CD4-positive, CD25-positive, alpha-beta regulatory T cell (primary cell): Measurements from ENCODE around the gene EXOC6B. TPM values are rescaled to one million over a fixed set of nuclear protein-coding genes. Genes with fewer than 3 reads are reported as not detected.
A peak's percentile ranks its signal among the peaks of the same experiment; 100 is the strongest.

Experiments used
- ATAC-seq, 2 donors: fragments of 150-1000 bp; cut with Tn5 transposase; one replicate each; pipeline ENCODE4 v1.10.0; 2021; ENCODE audit warnings: low read depth in 2 of 2, moderate number of reproducible peaks in 2 of 2, moderate library complexity in 1 of 2
- DNase-seq, 3 donors: peaks; one replicate each; pipeline versions ENCODE4 v3.0.0 to v3.0.0-alpha.2; 2012 to 2022; ENCODE audit warnings: mixed read lengths in 1 of 3
- H3K27ac ChIP-seq: one replicate; pipeline ENCODE4 v1.7.0; 2013; ENCODE audit warnings: mild to moderate bottlenecking, low read length; ENCODE audit not compliant: insufficient read depth, poor library complexity, severe bottlenecking
- H3K27me3 ChIP-seq: one replicate; pipeline ENCODE4 v1.7.0; 2013; ENCODE audit warnings: low read length; ENCODE audit not compliant: control insufficient read depth, insufficient read depth
- H3K36me3 ChIP-seq: one replicate; pipeline ENCODE4 v1.7.0; 2013; ENCODE audit warnings: mild to moderate bottlenecking, low read length, moderate library complexity; ENCODE audit not compliant: control insufficient read depth, insufficient read depth
- H3K4me1 ChIP-seq: 2 replicates; pipeline ENCODE4 v1.7.0; 2013; ENCODE audit warnings: mild to moderate bottlenecking, low read length; ENCODE audit not compliant: insufficient read depth, control insufficient read depth, poor library complexity, severe bottlenecking
- H3K4me3 ChIP-seq: one replicate; pipeline ENCODE4 v1.7.0; 2013; ENCODE audit warnings: low read depth, mild to moderate bottlenecking, low read length, moderate library complexity
- H3K9me3 ChIP-seq, 2 experiments: 1 replicate in 1 of 2; 2 replicates in 1 of 2; pipeline ENCODE4 v1.7.0; 2013; ENCODE audit warnings: low read length in 2 of 2, mild to moderate bottlenecking in 1 of 2, moderate library complexity in 1 of 2; ENCODE audit not compliant: control insufficient read depth in 2 of 2
- H3K27ac Mint-ChIP-seq, 3 donors: one replicate each; pipeline ENCODE4 v1.8.0; 2020 to 2022; ENCODE audit warnings: mild to moderate bottlenecking in 3 of 3, mixed read lengths in 3 of 3, moderate library complexity in 2 of 3
- H3K27me3 Mint-ChIP-seq: one replicate; pipeline ENCODE4 v1.8.0; 2022; ENCODE audit warnings: mild to moderate bottlenecking, mixed read lengths
- H3K36me3 Mint-ChIP-seq: one replicate; pipeline ENCODE4 v1.8.0; 2020; ENCODE audit warnings: mixed read lengths
- H3K4me1 Mint-ChIP-seq, 4 donors: one replicate each; pipeline ENCODE4 v1.8.0; 2020 to 2022; ENCODE audit warnings: mixed read lengths in 4 of 4, mild to moderate bottlenecking in 1 of 4
- H3K4me3 Mint-ChIP-seq, 4 donors: one replicate each; pipeline ENCODE4 v1.8.0; 2020 to 2022; ENCODE audit warnings: mild to moderate bottlenecking in 4 of 4, mixed read lengths in 4 of 4, moderate library complexity in 3 of 4
- H3K9me3 Mint-ChIP-seq, 7 donors: one replicate each; pipeline ENCODE4 v1.8.0; 2020 to 2022; ENCODE audit warnings: mixed read lengths in 7 of 7, mild to moderate bottlenecking in 3 of 7, moderate library complexity in 2 of 7
- polyA plus RNA-seq, 4 donors: library from polyadenylated mRNA; unstranded; fragments of 300-500 nt; fragmentation: Illumina TruSeq; gene quantifications; one replicate each; pipeline ENCODE4 v1.2.3, GENCODE V29; 2021
- total RNA-seq: library from RNA; stranded (reverse); gene quantifications from one replicate; pipeline ENCODE4 v1.2.3, GENCODE V29; 2022

EXOC6B gene
- total and polyA plus RNA-seq, 5 donors from 2014 or later = 1.5 to 20.8 (median 2.1) TPM

GRCh38 chr2:72785517-72785916, 40.3 kb downstream of the EXOC6B start:
- Histone ChIP-seq H3K27me3 (no peaks in the 10 kb centered on the region), H3K4me3 (no peak overlapping the region), H3K27ac (no peak overlapping the region), H3K36me3 (no peaks in the 10 kb centered on the region), H3K4me1 (no peaks in the 10 kb centered on the region), H3K9me3 (no peaks in the 10 kb centered on the region)
- no peak overlapping the region for H3K4me3 Mint-ChIP-seq
- ATAC-seq = no peak
- peaks cover 0 to 10% (median 1%) of the 10 kb centered on the region in 4 donors for H3K4me1 Mint-ChIP-seq
- H3K36me3 Mint-ChIP-seq = peaks cover 18% of the 10 kb centered on the region
- H3K9me3 Mint-ChIP-seq = no peaks in the 10 kb centered on the region
- no peak for DNase-seq
- no peak overlapping the region for H3K27ac Mint-ChIP-seq
- no peaks in the 10 kb centered on the region for H3K27me3 Mint-ChIP-seq

- no peak overlapping the region for H3K27ac Mint-ChIP-seq
- H3K4me1 Mint-ChIP-seq = peaks cover 0 to 10% (median 3%) of the 10 kb centered on the region in 4 donors
- H3K36me3 ChIP-seq = no peaks in the 10 kb centered on the region
- no peak overlapping the region for H3K27ac ChIP-seq
- peaks cover 0 to 1% (median 0%) of the 10 kb centered on the region in 7 donors for H3K9me3 Mint-ChIP-seq
- no peak overlapping the region for H3K4me3 ChIP-seq
- no peak overlapping the region for H3K4me3 Mint-ChIP-seq
- H3K27me3 Mint-ChIP-seq = no peaks in the 10 kb centered on the region
- no peaks in the 10 kb centered on the region for H3K27me3 ChIP-seq
- no peak for ATAC-seq
- DNase-seq = no peak
- H3K36me3 Mint-ChIP-seq = peaks cover 18% of the 10 kb centered on the region
- no peaks in the 10 kb centered on the region for H3K4me1 ChIP-seq
- H3K9me3 ChIP-seq = no peaks in the 10 kb centered on the region
These were observed 43.3 kb downstream of the EXOC6B start for GRCh38 chr2:72782520-72782919.

- peak overlapping the region in 1 of 3 donors; percentile 34 for H3K27ac Mint-ChIP-seq
- peaks cover 0 to 1% (median 0%) of the 10 kb centered on the region in 7 donors for H3K9me3 Mint-ChIP-seq
- ATAC-seq (no peak), DNase-seq (no peak)
- Histone ChIP-seq H3K4me3 (no peak overlapping the region), H3K36me3 (no peaks in the 10 kb centered on the region), H3K27ac (no peak overlapping the region), H3K9me3 (no peaks in the 10 kb centered on the region), H3K27me3 (no peaks in the 10 kb centered on the region), H3K4me1 (no peaks in the 10 kb centered on the region)
- peaks cover 0 to 10% (median 3%) of the 10 kb centered on the region in 4 donors for H3K4me1 Mint-ChIP-seq
- peaks cover 17% of the 10 kb centered on the region for H3K36me3 Mint-ChIP-seq
- no peak overlapping the region for H3K4me3 Mint-ChIP-seq
- H3K27me3 Mint-ChIP-seq = no peaks in the 10 kb centered on the region
These were observed 44.4 kb downstream of the EXOC6B start for GRCh38 chr2:72781480-72781879.

GRCh38 chr2:72780477-72780876, 45.4 kb downstream of the EXOC6B start:
- Histone ChIP-seq H3K27me3 (no peaks in the 10 kb centered on the region), H3K27ac (no peak overlapping the region), H3K36me3 (no peaks in the 10 kb centered on the region), H3K9me3 (no peaks in the 10 kb centered on the region), H3K4me1 (no peaks in the 10 kb centered on the region), H3K4me3 (no peak overlapping the region)
- no peak overlapping the region for H3K4me3 Mint-ChIP-seq
- H3K27me3 Mint-ChIP-seq = no peaks in the 10 kb centered on the region
- no peak overlapping the region for H3K27ac Mint-ChIP-seq
- DNase-seq (no peak), ATAC-seq (no peak)
- peaks cover 13% of the 10 kb centered on the region for H3K36me3 Mint-ChIP-seq
- peaks cover 0 to 1% (median 0%) of the 10 kb centered on the region in 7 donors for H3K9me3 Mint-ChIP-seq
- H3K4me1 Mint-ChIP-seq = peaks cover 0 to 10% (median 3%) of the 10 kb centered on the region in 4 donors

GRCh38 chr2:72779495-72779894, 46.3 kb downstream of the EXOC6B start:
- no peak overlapping the region for H3K27ac Mint-ChIP-seq
- Histone ChIP-seq H3K4me3 (no peak overlapping the region), H3K36me3 (no peaks in the 10 kb centered on the region), H3K27ac (no peak overlapping the region), H3K9me3 (no peaks in the 10 kb centered on the region), H3K4me1 (no peaks in the 10 kb centered on the region), H3K27me3 (no peaks in the 10 kb centered on the region)
- H3K36me3 Mint-ChIP-seq = peaks cover 9% of the 10 kb centered on the region
- H3K4me3 Mint-ChIP-seq = no peak overlapping the region
- DNase-seq = no peak
- H3K9me3 Mint-ChIP-seq = peaks cover 0 to 1% (median 0%) of the 10 kb centered on the region in 7 donors
- no peak for ATAC-seq
- peaks cover 2 to 10% (median 3%) of the 10 kb centered on the region in 4 donors for H3K4me1 Mint-ChIP-seq
- H3K27me3 Mint-ChIP-seq = no peaks in the 10 kb centered on the region

GRCh38 chr2:72778410-72778809, 47.4 kb downstream of the EXOC6B start:
- Histone ChIP-seq H3K36me3 (no peaks in the 10 kb centered on the region), H3K27ac (no peak overlapping the region), H3K4me3 (no peak overlapping the region), H3K4me1 (no peaks in the 10 kb centered on the region), H3K9me3 (no peaks in the 10 kb centered on the region), H3K27me3 (no peaks in the 10 kb centered on the region)
- Mint-ChIP-seq H3K27me3 (no peaks in the 10 kb centered on the region), H3K36me3 (no peaks in the 10 kb centered on the region), H3K4me1 (peaks cover 2 to 6% (median 3%) of the 10 kb centered on the region in 4 donors), H3K27ac (no peak overlapping the region), H3K9me3 (peaks cover 0 to 1% (median 0%) of the 10 kb centered on the region in 7 donors), H3K4me3 (no peak overlapping the region)
- ATAC-seq = no peak
- DNase-seq = no peak

GRCh38 chr2:72770879-72771461, 54.9 kb downstream of the EXOC6B start:
- Mint-ChIP-seq H3K27me3 (no peaks in the 10 kb centered on the region), H3K36me3 (no peaks in the 10 kb centered on the region), H3K4me3 (no peak overlapping the region), H3K9me3 (no peaks in the 10 kb centered on the region), H3K27ac (peak overlapping the region in 1 of 3 donors; percentile 55), H3K4me1 (peaks cover 0 to 4% (median 1%) of the 10 kb centered on the region in 4 donors)
- H3K4me3 ChIP-seq = no peak overlapping the region
- H3K4me1 ChIP-seq = no peaks in the 10 kb centered on the region
- ATAC-seq (peak; percentile 34 to 66), DNase-seq (peak; percentile 55 to 84 (median 75))
- H3K9me3 ChIP-seq = no peaks in the 10 kb centered on the region
- no peaks in the 10 kb centered on the region for H3K36me3 ChIP-seq
- H3K27me3 ChIP-seq = no peaks in the 10 kb centered on the region
- no peak overlapping the region for H3K27ac ChIP-seq

- H3K4me1 ChIP-seq = no peaks in the 10 kb centered on the region
- Mint-ChIP-seq H3K27me3 (no peaks in the 10 kb centered on the region), H3K27ac (no peak overlapping the region), H3K9me3 (peaks cover 0 to 8% (median 4%) of the 10 kb centered on the region in 7 donors), H3K4me1 (peaks cover 0 to 2% (median 0%) of the 10 kb centered on the region in 4 donors), H3K36me3 (peaks cover 10% of the 10 kb centered on the region), H3K4me3 (no peak overlapping the region)
- no peaks in the 10 kb centered on the region for H3K36me3 ChIP-seq
- no peak for ATAC-seq
- peaks cover 8 to 10% of the 10 kb centered on the region in 2 experiments for H3K9me3 ChIP-seq
- DNase-seq = no peak
- no peak overlapping the region for H3K27ac ChIP-seq
- no peak overlapping the region for H3K4me3 ChIP-seq
- no peaks in the 10 kb centered on the region for H3K27me3 ChIP-seq
These were observed 59.7 kb downstream of the EXOC6B start for GRCh38 chr2:72765997-72766609.
